GM21717 (cell line): Measurements from ENCODE around the gene GAS6.
"Not testable (repeated sequence)": the region's sequence is repeated elsewhere in the genome, so short reads cannot be mapped to it uniquely, and the experiment has no call there.

ENCODE experiments used
- ATAC-seq: cut with Tn5 transposase; IDR thresholded peaks from one replicate; pipeline ENCODE4 v1.9.1; 2021; ENCODE audit warnings: mild to moderate bottlenecking, moderate library complexity; ENCODE audit not compliant: unreplicated experiment

Gene GAS6

DNA sequence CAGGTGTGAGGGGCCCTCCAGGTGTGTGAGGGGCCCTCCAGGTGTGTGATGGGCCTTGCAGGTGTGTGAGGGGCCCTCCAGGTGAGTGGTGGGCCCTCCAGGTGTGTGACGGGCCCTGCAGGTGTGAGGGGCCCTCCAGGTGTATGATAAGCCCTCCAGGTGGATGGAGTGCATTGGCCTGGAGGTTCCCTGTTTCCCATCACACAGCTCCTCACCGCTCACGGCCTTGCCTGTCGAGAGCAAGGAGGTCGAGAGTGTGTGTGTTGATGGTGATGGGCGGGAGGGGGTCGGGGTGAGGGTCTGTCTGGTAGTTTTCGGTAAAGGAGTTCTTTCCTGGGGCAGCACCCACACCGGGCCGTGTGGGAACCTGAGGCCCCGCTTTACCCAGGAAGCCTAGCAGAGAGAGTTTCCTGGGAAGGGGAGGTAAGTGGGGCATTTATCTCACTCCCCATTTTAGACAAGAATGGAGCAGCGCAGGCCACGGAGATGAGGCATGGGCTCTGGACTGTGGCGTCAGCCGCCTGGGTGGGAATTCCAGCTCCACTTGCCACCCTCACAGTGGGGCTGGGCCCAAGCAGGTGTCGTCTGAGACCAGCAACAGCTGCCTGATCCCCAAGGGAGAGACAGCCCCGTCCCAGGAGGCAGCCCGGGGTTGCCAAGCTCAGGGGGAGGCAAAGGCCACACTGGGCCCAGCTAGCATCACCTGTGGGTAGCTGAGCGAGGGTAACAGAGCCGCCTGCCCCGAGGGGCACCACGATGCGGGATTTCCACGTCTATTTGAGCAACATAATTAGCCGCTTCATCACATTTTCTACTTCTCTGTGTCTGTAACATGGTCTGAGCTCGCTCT is 10.9 kb upstream of the GAS6 start:
- ATAC-seq = no peak

- ATAC-seq = no peak
Measured at GRCh38 chr13:113874177-113874576, 10.3 kb upstream of the GAS6 start.

GRCh38 chr13:113869263-113869662 is 5.4 kb upstream of the GAS6 start:
- ATAC-seq = no peak

GRCh38 chr13:113867913-113868312 is 4.0 kb upstream of the GAS6 start:
- not testable (repeated sequence) for ATAC-seq

- no peak for ATAC-seq
Measured at GRCh38 chr13:113865427-113865826, 1.6 kb upstream of the GAS6 start.

DNA sequence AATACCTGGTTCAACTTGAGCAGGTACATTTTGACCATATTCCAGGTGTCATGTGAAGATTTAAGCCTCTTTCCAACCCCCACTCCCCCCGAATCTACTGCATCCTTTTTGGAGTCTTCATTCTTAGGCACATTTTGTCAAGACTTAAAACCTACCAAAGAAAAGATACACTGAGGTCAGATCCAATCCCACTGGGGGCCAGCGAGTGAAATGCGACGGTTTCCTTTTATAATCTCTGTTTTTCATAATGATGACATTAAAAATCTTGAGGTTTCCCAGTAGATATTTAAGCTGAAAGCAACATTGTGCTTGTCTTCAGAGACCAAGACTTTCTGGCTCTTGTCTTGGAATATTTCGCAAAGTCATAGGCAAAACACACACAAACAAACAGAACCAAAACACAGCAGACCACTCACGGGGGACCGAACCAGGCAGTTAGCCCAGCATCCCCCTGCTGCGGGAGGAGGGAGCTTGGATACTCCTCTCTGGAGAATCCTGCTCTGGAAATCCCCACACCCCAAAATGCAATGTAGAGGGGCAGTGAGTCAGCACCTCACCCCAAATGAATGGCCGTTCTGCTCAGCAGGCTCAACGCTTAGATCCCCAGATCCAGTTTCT is 506 bp upstream of the GAS6 start:
- ATAC-seq = no peak

GRCh38 chr13:113862931-113863523 is 849 bp downstream of the GAS6 start:
- ATAC-seq = no peak

DNA sequence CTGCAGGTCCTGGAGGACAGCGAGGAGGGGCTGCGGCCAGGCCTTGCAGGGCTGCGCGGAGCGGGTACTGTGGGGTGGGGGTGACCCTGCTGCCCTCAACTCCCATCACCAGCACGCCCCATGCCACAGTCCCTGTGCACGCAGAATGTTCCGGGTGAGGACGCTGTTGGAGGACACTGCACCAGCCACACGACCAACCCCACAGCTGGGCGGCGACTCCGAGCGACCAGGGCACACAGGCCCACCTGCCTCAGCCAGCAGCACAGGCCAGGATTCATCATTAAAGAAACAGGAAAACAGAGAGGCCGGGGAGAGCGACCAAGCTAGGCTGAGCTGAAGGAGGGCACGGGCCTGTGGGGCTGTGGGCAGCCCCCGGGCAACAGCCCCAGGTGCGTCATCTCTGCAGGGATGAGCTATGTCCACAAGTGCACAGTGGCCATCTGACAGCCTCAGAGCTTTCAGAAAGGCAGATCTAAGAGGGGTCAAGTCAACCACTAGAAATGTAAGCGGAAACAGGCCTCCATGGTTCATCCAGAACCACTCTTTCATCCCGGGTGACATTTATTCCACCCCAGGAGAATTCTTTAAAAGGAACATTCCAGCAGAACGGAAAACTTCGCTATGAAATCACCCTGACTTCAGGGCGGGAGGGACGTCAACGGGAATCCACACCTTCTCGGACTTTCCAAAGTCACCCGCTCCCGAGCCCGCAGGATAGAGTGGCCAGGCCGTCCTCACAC is 1.5 kb downstream of the GAS6 start:
- no peak for ATAC-seq

DNA sequence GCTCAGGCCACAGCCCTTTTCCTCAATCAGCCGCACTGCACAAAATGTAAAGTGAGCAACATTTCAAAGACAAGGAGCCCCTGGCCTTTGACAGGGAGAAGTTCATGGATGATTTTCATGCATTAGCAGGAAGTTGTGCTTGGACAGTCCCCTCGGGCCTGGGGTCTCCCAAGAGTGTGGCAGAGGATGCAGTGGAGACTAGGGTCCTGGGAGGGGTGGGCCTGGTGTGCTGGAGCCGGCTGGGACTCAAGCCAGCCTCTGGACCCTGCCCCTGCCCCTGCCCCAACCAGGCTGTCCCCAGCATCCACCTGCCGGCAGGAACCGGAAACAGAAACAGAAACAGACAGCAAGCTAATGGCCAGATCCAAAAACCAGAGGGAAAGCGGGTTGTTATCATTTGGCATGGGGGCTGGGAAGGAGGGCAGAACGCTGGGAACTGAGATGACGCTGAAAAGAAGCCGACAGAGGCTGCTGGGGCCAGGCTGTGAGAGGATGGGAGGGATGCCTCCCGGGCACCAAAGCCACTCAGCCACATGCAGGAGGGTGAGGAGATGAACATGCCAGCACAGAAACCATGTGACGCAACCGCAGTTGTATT is 2.3 kb downstream of the GAS6 start:
- no peak for ATAC-seq

GRCh38 chr13:113860665-113861432 is 3.0 kb downstream of the GAS6 start:
- ATAC-seq = no peak

GRCh38 chr13:113860051-113860664 is 3.7 kb downstream of the GAS6 start:
- no peak for ATAC-seq

DNA sequence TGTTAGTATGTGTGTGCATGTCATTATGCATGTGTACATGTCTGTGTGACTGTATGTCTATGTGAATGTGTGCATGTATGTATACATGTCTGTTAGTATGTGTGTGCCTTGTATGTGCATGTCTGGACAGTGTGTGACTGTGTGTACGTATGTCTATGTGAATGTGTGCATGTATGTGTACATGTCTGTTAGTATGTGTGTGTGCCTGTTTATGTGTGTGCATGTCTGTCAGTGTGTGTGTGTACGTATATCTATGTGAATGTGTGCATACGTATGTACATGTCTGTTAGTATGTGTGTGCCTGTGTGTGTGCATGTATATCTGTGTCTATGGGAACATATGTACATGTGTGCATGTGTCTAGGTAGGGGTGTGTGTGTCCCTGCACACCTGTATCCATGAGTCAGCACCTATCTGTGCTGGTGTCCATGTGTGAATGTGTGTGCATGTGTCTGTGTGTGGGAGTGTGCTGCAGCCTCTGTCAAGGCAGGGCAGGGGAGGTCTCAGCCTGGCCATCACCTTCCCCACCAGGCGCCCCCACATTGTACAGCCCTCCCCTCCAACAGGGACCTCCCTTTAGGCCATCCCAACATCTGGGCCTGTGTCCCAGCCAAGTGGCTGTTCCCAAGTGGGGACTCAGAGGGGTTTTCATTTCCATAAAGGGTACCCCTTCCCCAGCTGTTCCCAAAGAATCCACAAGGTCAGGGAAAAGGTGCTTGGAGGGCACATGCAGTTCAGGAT is 4.4 kb downstream of the GAS6 start:
- ATAC-seq = no peak

- ATAC-seq = no peak
Measured at GRCh38 chr13:113857531-113858195, 6.2 kb downstream of the GAS6 start.

GRCh38 chr13:113856716-113857065 is 7.2 kb downstream of the GAS6 start:
- no peak for ATAC-seq

- no peak for ATAC-seq
Measured at GRCh38 chr13:113855931-113856715, 7.8 kb downstream of the GAS6 start.

GRCh38 chr13:113855012-113855921 is 8.6 kb downstream of the GAS6 start:
- ATAC-seq = no peak
